ENCODE measurements around the gene ASB13. TPM values are rescaled to one million over a fixed set of nuclear protein-coding genes. Genes with fewer than 3 reads are reported as not detected.
"Not testable (repeated sequence)": the region's sequence is repeated elsewhere in the genome, so short reads cannot be mapped to it uniquely, and the experiment has no call there.

ASB13 gene
- polyA plus RNA-seq, 1 of the 3 experiments (the other 2 are of a cell fraction), result 9.2 TPM

- POLR2A ChIA-PET; H3K79me2 ChIP-seq (ENCODE audit: insufficient read depth); H3K4me3 ChIP-seq (ENCODE audit: low read depth in 2 of 2, low read length in 1 of 2); H3K27me3 ChIP-seq (ENCODE audit: insufficient read depth); H3K27ac ChIP-seq (ENCODE audit: low read depth in 2 of 2, low read length in 1 of 2); H2AFZ ChIP-seq (ENCODE audit: low read depth); H3K9ac ChIP-seq; H3K9me2 ChIP-seq; H3K9me3 ChIP-seq; H4K20me1 ChIP-seq (ENCODE audit: insufficient read depth); H3F3A ChIP-seq (replicated peaks; ENCODE audit: insufficient read depth); H3K4me2 ChIP-seq; H3K36me3 ChIP-seq (replicated peaks in 1 of 2; ENCODE audit: control insufficient read depth in 1 of 2, insufficient read depth in 2 of 2, low read length in 1 of 2); DNase-seq: not testable (repeated sequence)
- CTCF ChIA-PET, result interaction anchor here (1.2 to 2.9 kb wide), 4 partner anchors 11 to 159 kb away, joined by 3 to 15 read pairs (median 6); no protein-coding TSS in a partner anchor
- H3K4me1 ChIP-seq (ENCODE audit: control insufficient read depth in 1 of 2, insufficient read depth in 2 of 2, low read depth in 1 of 2, low read length in 1 of 2), result peaks cover 25 to 52% of the 10 kb centered on the region in 2 experiments
- 88% methylated on average over 6 of the region's 6 CpGs for WGBS (ENCODE audit: low lambda C conversion rate)
Observed at GRCh38 chr10:5593347-5593746, 73.0 kb downstream of the ASB13 start.

- H2AFZ ChIP-seq (ENCODE audit: low read depth), result no peak overlapping the region
- POLR2A ChIA-PET, result no interaction called here
- H3K36me3 ChIP-seq (replicated peaks in 1 of 2; ENCODE audit: control insufficient read depth in 1 of 2, insufficient read depth in 2 of 2, low read length in 1 of 2), result no peaks in the 10 kb centered on the region
- H3K9ac ChIP-seq, result no peak overlapping the region
- DNase-seq, result no peak
- no peaks in the 10 kb centered on the region for H3K27me3 ChIP-seq (ENCODE audit: insufficient read depth)
- CTCF ChIA-PET, result interaction anchor here (2.9 kb wide), 1 partner anchor 31 kb away, joined by 15 read pairs; no protein-coding TSS in a partner anchor
- 87% methylated on average over 8 of the region's 8 CpGs for WGBS (ENCODE audit: low lambda C conversion rate)
- no peak overlapping the region; a peak in 1 of 4 replicates for H3K27ac ChIP-seq (ENCODE audit: low read depth in 2 of 2, low read length in 1 of 2)
- no peaks in the 10 kb centered on the region; the same call in 1 of the 2 replicates for H3K79me2 ChIP-seq (ENCODE audit: insufficient read depth)
- H3K9me2 ChIP-seq, result no peaks in the 10 kb centered on the region
- H3K4me1 ChIP-seq (ENCODE audit: control insufficient read depth in 1 of 2, insufficient read depth in 2 of 2, low read depth in 1 of 2, low read length in 1 of 2), result peaks cover 22 to 56% of the 10 kb centered on the region in 2 experiments
- H3K4me2 ChIP-seq, result no peak overlapping the region
- peaks cover 6% of the 10 kb centered on the region for H3F3A ChIP-seq (replicated peaks; ENCODE audit: insufficient read depth)
- H3K9me3 ChIP-seq, result no peaks in the 10 kb centered on the region
- TF ChIP-seq MXI1 (IDR thresholded peaks at IDR 0.05; ENCODE audit: low read depth, low read length), result no peak
- no peak for TF ChIP-seq TCF12 (IDR thresholded peaks at IDR 0.05)
- no peak for TF ChIP-seq RAD21 (IDR thresholded peaks at IDR 0.05; ENCODE audit: low read length)
- no peak for TF ChIP-seq GATA2 (CRISPR knock-in tag; IDR thresholded peaks at IDR 0.05)
- TF ChIP-seq USF1 (IDR thresholded peaks at IDR 0.05; ENCODE audit: borderline replicate concordance, low read depth), result no peak
- no peak for TF ChIP-seq YY1 (IDR thresholded peaks at IDR 0.05; ENCODE audit: low read depth)
- no peak for TF ChIP-seq NRF1 (IDR thresholded peaks at IDR 0.05; ENCODE audit: low read depth, low read length)
- TF ChIP-seq NFIC (IDR thresholded peaks at IDR 0.05; ENCODE audit: borderline replicate concordance), result no peak
- no peak for TF ChIP-seq IRF3 (IDR thresholded peaks at IDR 0.05; ENCODE audit: low read depth, low read length)
- no peak for TF ChIP-seq REST (IDR thresholded peaks at IDR 0.05; ENCODE audit: low read depth, low read length)
- TF ChIP-seq ZBTB33 (IDR thresholded peaks at IDR 0.05; ENCODE audit: borderline replicate concordance, low read depth), result no peak
- TF ChIP-seq MEF2A (IDR thresholded peaks at IDR 0.05; ENCODE audit: borderline replicate concordance, low read depth), result no peak
- no peak for TF ChIP-seq EZH2phosphoT487 (IDR thresholded peaks at IDR 0.05; ENCODE audit: borderline replicate concordance, low read depth)
- no peak for TF ChIP-seq FOXM1 (IDR thresholded peaks at IDR 0.05; ENCODE audit: low read depth)
- TF ChIP-seq TEAD4 (IDR thresholded peaks at IDR 0.05; ENCODE audit: borderline replicate concordance, insufficient read depth), result no peak
- TF ChIP-seq FOXJ3 (CRISPR knock-in tag; IDR thresholded peaks at IDR 0.05), result no peak
- TF ChIP-seq EP300 (IDR thresholded peaks at IDR 0.05; ENCODE audit: borderline replicate concordance in 1 of 2, low read depth in 1 of 2, low read length in 1 of 2), result no peak
- no peak overlapping the region for H3K4me3 ChIP-seq (ENCODE audit: low read depth in 2 of 2, low read length in 1 of 2)
- no peaks in the 10 kb centered on the region for H4K20me1 ChIP-seq (ENCODE audit: insufficient read depth)
Observed at GRCh38 chr10:5592070-5592469, 74.3 kb downstream of the ASB13 start.
